Right lobe of liver (tissue), 4 donors: ENCODE measurements around the gene SLC24A3.

Experiments used
- CTCF ChIP-seq, 4 donors: fragments of 200-600 bp in 3 of 4; fragments of 450-650 bp in 1 of 4; IDR thresholded peaks; one replicate each; pipeline versions ENCODE4 v1.5.1 to v1.8.0; 2016 to 2022; ENCODE audit warnings: antibody characterized with exemption in 4 of 4, mild to moderate bottlenecking in 2 of 4
- POLR2A ChIP-seq: fragments of 450-650 bp; IDR thresholded peaks from one replicate; pipeline ENCODE4 v1.6.1; 2017; ENCODE audit warnings: antibody characterized with exemption, mild to moderate bottlenecking
- donor health status: DM: no; HTN: no; CAD: no.
- donor health status: DM: no; HTN: no; CAD: no.
- donor health status: DM: no; HTN: yes; CAD: no.

GRCh38 chr20:19616620-19617019 lies 404.2 kb downstream of the SLC24A3 start:
- TF ChIP-seq CTCF (IDR thresholded peaks at IDR 0.05) (no peak), POLR2A (no peak)
